ENCODE measurements around the gene PRCP.
"Not testable (repeated sequence)": the region's sequence is repeated elsewhere in the genome, so short reads cannot be mapped to it uniquely, and the experiment has no call there.

Gene PRCP

GRCh38 chr11:82869657-82870056 is 30.6 kb downstream of the PRCP start:
- DNase-seq: no peak

- peak; percentile 40 for DNase-seq
Observed at GRCh38 chr11:82867495-82868082, 32.6 kb downstream of the PRCP start.

- DNase-seq: no peak
Observed at GRCh38 chr11:82865841-82866240, 34.4 kb downstream of the PRCP start.

- peak; percentile 0 for DNase-seq
Observed at GRCh38 chr11:82864268-82864667, 36.0 kb downstream of the PRCP start.

GRCh38 chr11:82863209-82863608 is 37.0 kb downstream of the PRCP start:
- no peak for DNase-seq

- no peak for DNase-seq
Observed at GRCh38 chr11:82862379-82862778, 37.9 kb downstream of the PRCP start.

GRCh38 chr11:82859750-82860149 is 40.5 kb downstream of the PRCP start:
- no peak for DNase-seq

- no peak for DNase-seq
Observed at GRCh38 chr11:82858556-82859091, 41.6 kb downstream of the PRCP start.

GRCh38 chr11:82858133-82858532 is 42.1 kb downstream of the PRCP start:
- no peak for DNase-seq

- no peak for DNase-seq
Observed at GRCh38 chr11:82857145-82857544, 43.1 kb downstream of the PRCP start.

- no peak for DNase-seq
Observed at GRCh38 chr11:82855616-82856015, 44.6 kb downstream of the PRCP start.

- DNase-seq: not testable (repeated sequence)
Observed at GRCh38 chr11:82854916-82855315, 45.3 kb downstream of the PRCP start.

- no peak for DNase-seq
Observed at GRCh38 chr11:82854242-82854641, 46.0 kb downstream of the PRCP start.

- DNase-seq: no peak
Observed at GRCh38 chr11:82848829-82849228, 51.4 kb downstream of the PRCP start.

GRCh38 chr11:82845356-82846353 is 54.6 kb downstream of the PRCP start:
- no peak for DNase-seq

GRCh38 chr11:82843057-82843795 is 57.0 kb downstream of the PRCP start:
- DNase-seq: peak; percentile 5

GRCh38 chr11:82842019-82842418 is 58.2 kb downstream of the PRCP start:
- no peak for DNase-seq

- DNase-seq: no peak
Observed at GRCh38 chr11:82837650-82838049, 62.6 kb downstream of the PRCP start.

- no peak for DNase-seq
Observed at GRCh38 chr11:82832983-82833382, 67.2 kb downstream of the PRCP start.

- DNase-seq: no peak
Observed at GRCh38 chr11:82831364-82831763, 68.9 kb downstream of the PRCP start.

GRCh38 chr11:82830746-82831145 is 69.5 kb downstream of the PRCP start:
- no peak for DNase-seq

- DNase-seq: no peak
Observed at GRCh38 chr11:82829101-82829500, 71.1 kb downstream of the PRCP start.

- no peak for DNase-seq
Observed at GRCh38 chr11:82828472-82828871, 71.8 kb downstream of the PRCP start.
